ENCODE data around the gene C1QL2. TPM values are rescaled to one million over a fixed set of nuclear protein-coding genes. Genes with fewer than 3 reads are reported as not detected.

Gene C1QL2
- total RNA-seq, 1 donor from 2014 or later, result not detected

DNA sequence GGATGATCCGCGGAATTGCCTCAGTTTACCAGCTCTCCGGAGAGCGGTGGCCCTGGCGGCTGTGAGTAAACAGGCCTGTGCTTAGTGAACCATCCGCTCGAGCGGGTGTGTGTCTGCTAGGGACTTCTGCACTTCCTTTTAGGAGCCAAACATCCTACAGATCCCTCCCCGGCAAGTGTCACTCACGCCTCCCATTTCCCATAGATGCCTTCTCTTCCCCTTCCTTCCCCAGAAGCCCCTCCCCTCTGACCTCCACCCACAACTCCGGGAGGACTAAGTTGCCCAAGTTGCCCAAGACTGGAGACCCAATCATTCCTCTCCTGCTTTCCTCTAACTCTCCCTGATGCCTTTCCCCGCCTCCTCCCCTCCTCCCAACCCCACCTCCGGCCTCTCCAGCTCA is 2.9 kb downstream of the C1QL2 start:
- Mint-ChIP-seq H3K4me1 (no peaks in the 10 kb centered on the region), H3K27me3 (peaks cover 53% of the 10 kb centered on the region), H3K27ac (no peak overlapping the region), H3K9me3 (no peaks in the 10 kb centered on the region), H3K36me3 (ENCODE audit: low read depth) (no peaks in the 10 kb centered on the region), H3K4me3 (no peak overlapping the region)
- ChIA-PET CTCF (no interaction called here), POLR2A (no interaction called here)
- ATAC-seq (ENCODE audit: low read depth) (no peak), DNase-seq (no peak)
- TF ChIP-seq, protein P1, sequence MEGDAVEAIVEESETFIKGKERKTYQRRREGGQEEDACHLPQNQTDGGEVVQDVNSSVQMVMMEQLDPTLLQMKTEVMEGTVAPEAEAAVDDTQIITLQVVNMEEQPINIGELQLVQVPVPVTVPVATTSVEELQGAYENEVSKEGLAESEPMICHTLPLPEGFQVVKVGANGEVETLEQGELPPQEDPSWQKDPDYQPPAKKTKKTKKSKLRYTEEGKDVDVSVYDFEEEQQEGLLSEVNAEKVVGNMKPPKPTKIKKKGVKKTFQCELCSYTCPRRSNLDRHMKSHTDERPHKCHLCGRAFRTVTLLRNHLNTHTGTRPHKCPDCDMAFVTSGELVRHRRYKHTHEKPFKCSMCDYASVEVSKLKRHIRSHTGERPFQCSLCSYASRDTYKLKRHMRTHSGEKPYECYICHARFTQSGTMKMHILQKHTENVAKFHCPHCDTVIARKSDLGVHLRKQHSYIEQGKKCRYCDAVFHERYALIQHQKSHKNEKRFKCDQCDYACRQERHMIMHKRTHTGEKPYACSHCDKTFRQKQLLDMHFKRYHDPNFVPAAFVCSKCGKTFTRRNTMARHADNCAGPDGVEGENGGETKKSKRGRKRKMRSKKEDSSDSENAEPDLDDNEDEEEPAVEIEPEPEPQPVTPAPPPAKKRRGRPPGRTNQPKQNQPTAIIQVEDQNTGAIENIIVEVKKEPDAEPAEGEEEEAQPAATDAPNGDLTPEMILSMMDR (IDR thresholded peaks at IDR 0.05), result no peak
- intact Hi-C loops (cut with micrococcal nuclease), result no loop called here

DNA sequence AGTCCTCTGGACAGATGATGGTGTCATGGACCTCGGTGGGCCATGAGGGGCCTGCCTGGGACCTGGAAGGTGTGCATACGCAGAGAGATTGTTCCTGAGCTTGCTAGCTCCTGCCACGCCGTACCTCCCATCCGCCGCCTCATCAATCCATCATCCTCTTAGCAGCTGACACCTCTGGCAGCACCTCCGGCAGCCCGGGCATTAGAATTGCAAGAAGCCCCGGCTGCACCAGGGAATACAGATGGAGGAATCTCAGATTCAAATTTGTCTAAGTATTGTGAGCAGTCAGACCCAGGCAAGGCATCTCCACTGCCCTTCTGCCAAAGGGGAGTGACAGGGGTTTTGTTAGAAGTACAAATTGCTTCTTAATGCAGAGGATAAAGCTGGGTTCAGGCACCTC is 4.5 kb downstream of the C1QL2 start:
- no peaks in the 10 kb centered on the region for H3K36me3 Mint-ChIP-seq (ENCODE audit: low read depth)
- peaks cover 47% of the 10 kb centered on the region for H3K27me3 Mint-ChIP-seq
- CTCF ChIA-PET, result no interaction called here
- DNase-seq (no peak), ATAC-seq (ENCODE audit: low read depth) (no peak)
- H3K4me3 Mint-ChIP-seq, result no peak overlapping the region
- H3K27ac Mint-ChIP-seq, result no peak overlapping the region
- POLR2A ChIA-PET, result no interaction called here
- H3K9me3 Mint-ChIP-seq, result no peaks in the 10 kb centered on the region
- H3K4me1 Mint-ChIP-seq, result no peaks in the 10 kb centered on the region
- intact Hi-C loops (cut with micrococcal nuclease), result no loop called here
- TF ChIP-seq, protein P1 (IDR thresholded peaks at IDR 0.05), result no peak

DNA sequence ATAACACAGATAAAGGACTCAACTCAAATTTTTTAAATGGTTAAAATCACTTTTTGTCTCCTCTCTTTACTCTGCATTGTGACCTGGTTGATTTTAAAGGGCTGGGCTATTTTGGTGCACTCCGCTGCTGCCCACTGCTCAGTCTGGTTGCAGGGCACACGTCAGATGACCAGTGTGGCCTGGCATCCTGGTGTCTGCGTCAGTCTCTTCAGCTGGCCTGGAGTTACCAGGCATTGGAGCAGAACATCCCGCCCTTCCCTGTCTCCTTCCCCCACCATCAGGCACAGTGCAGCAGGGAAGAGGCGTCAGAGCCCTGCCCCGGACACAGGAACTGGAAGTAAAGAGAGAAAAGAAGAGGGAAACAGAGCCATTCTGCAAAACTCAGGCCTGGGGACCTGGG is 8.9 kb downstream of the C1QL2 start:
- no peaks in the 10 kb centered on the region for H3K36me3 Mint-ChIP-seq (ENCODE audit: low read depth)
- H3K9me3 Mint-ChIP-seq, result no peaks in the 10 kb centered on the region
- TF ChIP-seq, protein P1 (IDR thresholded peaks at IDR 0.05), result no peak
- no peak overlapping the region for H3K4me3 Mint-ChIP-seq
- DNase-seq (no peak), ATAC-seq (ENCODE audit: low read depth) (no peak)
- no peaks in the 10 kb centered on the region for H3K4me1 Mint-ChIP-seq
- intact Hi-C loops (cut with micrococcal nuclease), result no loop called here
- POLR2A ChIA-PET, result no interaction called here
- H3K27me3 Mint-ChIP-seq, result peaks cover 23% of the 10 kb centered on the region
- CTCF ChIA-PET, result no interaction called here
- H3K27ac Mint-ChIP-seq, result no peak overlapping the region

DNA sequence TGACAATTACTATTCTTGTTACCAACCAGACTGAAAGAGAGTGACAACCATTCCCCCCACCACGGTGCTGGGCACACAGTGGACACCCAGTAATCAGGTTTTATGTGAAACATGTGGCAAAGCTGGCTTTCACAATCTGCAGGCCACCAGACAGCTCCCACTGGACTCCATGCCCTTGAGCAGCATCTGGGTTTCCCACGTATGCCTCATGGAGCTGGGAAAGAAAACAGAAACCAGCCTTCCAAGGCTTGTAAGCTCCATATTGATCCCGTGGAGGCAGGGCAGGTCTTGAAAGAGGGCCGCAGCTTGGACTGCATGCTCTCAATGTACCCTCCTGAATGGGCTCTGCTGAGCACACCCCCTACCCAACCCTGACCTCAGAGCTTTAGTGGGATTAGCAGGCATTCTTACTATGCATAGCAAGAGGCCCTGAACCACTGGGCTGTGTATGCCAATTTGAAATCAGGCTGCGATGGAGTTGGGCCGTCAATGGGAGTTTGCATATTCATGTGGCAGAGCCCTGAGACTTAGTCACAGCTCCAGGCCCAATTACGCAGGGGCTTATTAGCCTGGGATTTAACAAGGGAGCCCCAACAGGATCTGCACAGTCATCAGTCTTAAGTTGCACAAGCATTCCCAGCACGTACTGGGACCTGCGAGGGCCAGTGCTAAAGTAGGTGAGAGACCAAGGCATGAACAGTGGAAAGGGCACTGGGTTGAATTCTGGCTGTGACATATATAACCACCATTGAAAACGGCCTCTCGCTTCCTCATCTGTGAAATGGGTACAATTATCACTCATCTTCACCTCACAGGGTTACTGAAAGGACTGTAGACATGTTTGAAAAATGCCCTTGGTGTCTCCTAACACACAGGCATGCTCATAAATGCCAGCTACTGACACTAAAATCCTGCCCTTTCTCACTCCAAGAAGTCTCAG is 10.5 kb downstream of the C1QL2 start:
- intact Hi-C loops (cut with micrococcal nuclease), result no loop called here
- ATAC-seq (ENCODE audit: low read depth) (no peak), DNase-seq (no peak)
- TF ChIP-seq, protein P1 (IDR thresholded peaks at IDR 0.05), result no peak
- H3K27me3 Mint-ChIP-seq, result peaks cover 22% of the 10 kb centered on the region
- no peaks in the 10 kb centered on the region for H3K36me3 Mint-ChIP-seq (ENCODE audit: low read depth)
- CTCF ChIA-PET, result no interaction called here
- H3K27ac Mint-ChIP-seq, result no peak overlapping the region
- no peaks in the 10 kb centered on the region for H3K9me3 Mint-ChIP-seq
- POLR2A ChIA-PET, result no interaction called here
- no peaks in the 10 kb centered on the region for H3K4me1 Mint-ChIP-seq
- no peak overlapping the region for H3K4me3 Mint-ChIP-seq

DNA sequence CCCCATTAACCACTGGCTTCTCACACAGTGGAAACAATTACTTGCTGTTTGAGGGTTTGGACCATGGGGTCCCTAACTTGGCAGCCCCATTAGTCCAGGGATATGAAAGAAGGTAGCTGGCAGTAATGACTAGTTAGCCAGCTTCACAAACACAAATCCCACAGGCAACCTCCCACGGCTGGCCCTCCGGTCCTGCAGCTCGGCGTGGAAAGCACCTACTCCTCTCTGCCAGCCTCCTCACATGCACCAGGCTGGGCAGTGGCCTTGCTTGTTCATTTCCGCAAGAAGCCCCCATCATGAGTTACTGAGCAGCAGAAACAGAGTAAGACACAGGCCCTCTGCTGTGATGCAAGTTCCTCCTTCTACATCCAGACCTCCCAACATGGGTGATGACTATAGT is 13.7 kb downstream of the C1QL2 start:
- H3K27me3 Mint-ChIP-seq, result peaks cover 10% of the 10 kb centered on the region
- DNase-seq, result no peak
- no peaks in the 10 kb centered on the region for H3K4me1 Mint-ChIP-seq
- ATAC-seq (ENCODE audit: low read depth), result no peak
- H3K27ac Mint-ChIP-seq, result no peak overlapping the region
- TF ChIP-seq, protein P1 (IDR thresholded peaks at IDR 0.05), result no peak
- ChIA-PET POLR2A (no interaction called here), CTCF (no interaction called here)
- H3K36me3 Mint-ChIP-seq (ENCODE audit: low read depth), result no peaks in the 10 kb centered on the region
- no peaks in the 10 kb centered on the region for H3K9me3 Mint-ChIP-seq
- no peak overlapping the region for H3K4me3 Mint-ChIP-seq
- intact Hi-C loops (cut with micrococcal nuclease), result no loop called here

Data from activated B cell treated with CpG ODN at 0.5 μM for 24 hours (primary cell).